SK-N-SH (cell line): ENCODE results near the gene SLC46A2. TPM values are rescaled to one million over a fixed set of nuclear protein-coding genes. Genes with fewer than 3 reads are reported as not detected.

Experiments used
- CTCF ChIA-PET: fragments of 300-600, 350-600 bp; formaldehyde crosslinking; extraction: SDS; loops from one replicate; lab custom pipeline; 2021; lab: Yijun Ruan, JAX
- POLR2A ChIA-PET: fragments of 350-600 bp; sonication (Branson Sonifier 250); formaldehyde crosslinking; extraction: SDS; loops from one replicate; lab custom pipeline; 2020; ENCODE audit warnings: antibody characterized with exemption, inconsistent platforms; lab: Yijun Ruan, JAX
- DNase-seq: peaks from one replicate; pipeline ENCODE4 v3.0.0; 2012
- H2AFZ ChIP-seq: fragments of 200-600 bp; sonication (generic); 2 replicates; pipeline ENCODE4 v1.8.1; 2016; ENCODE audit warnings: antibody characterized with exemption, mild to moderate bottlenecking, low read depth
- H3F3A ChIP-seq: fragments of 200-600 bp; sonication (generic); replicated peaks from 2 replicates; pipeline ENCODE3; 2016; ENCODE audit warnings: antibody characterized with exemption, mild to moderate bottlenecking; ENCODE audit not compliant: insufficient read depth
- H3K27ac ChIP-seq, 2 experiments: fragments of 200-500 bp in 1 of 2; fragments of 200-600 bp in 1 of 2; sonication (Bioruptor generic) in 1 of 2; sonication (generic), shearing (Covaris generic) in 1 of 2; 2 replicates each; pipeline versions ENCODE4 v1.5.1 to v1.6.1; 2014 to 2016; ENCODE audit warnings: low read depth in 2 of 2, inconsistent platforms in 1 of 2, low read length in 1 of 2, mild to moderate bottlenecking in 1 of 2, mixed read lengths in 1 of 2
- H3K27me3 ChIP-seq: fragments of 200-600 bp; sonication (generic), shearing (Covaris generic); 2 replicates; pipeline ENCODE4 v1.6.1; 2016; ENCODE audit warnings: mixed run types; ENCODE audit not compliant: insufficient read depth
- H3K36me3 ChIP-seq, 2 experiments: fragments of 200-500 bp in 1 of 2; fragments of 200-600 bp in 1 of 2; sonication (Bioruptor generic) in 1 of 2; sonication (generic) in 1 of 2; replicated peaks in 1 of 2; 2 replicates each; pipeline versions ENCODE3 to v1.5.1; 2014 to 2016; ENCODE audit warnings: low read length in 1 of 2, mild to moderate bottlenecking in 1 of 2; ENCODE audit not compliant: insufficient read depth in 2 of 2, control insufficient read depth in 1 of 2
- H3K4me1 ChIP-seq, 2 experiments: fragments of 200-500 bp in 1 of 2; fragments of 200-600 bp in 1 of 2; sonication (Bioruptor generic) in 1 of 2; sonication (generic), shearing (Covaris generic) in 1 of 2; 2 replicates each; pipeline versions ENCODE4 v1.5.1 to v1.6.1; 2014 to 2016; ENCODE audit warnings: low read depth in 1 of 2, low read length in 1 of 2, mixed run types in 1 of 2; ENCODE audit not compliant: insufficient read depth in 2 of 2, control insufficient read depth in 1 of 2
- H3K4me2 ChIP-seq: fragments of 200-600 bp; sonication (generic), shearing (Covaris generic); 2 replicates; pipeline ENCODE4 v1.6.1; 2017; ENCODE audit warnings: mixed run types
- H3K4me3 ChIP-seq, 2 experiments: fragments of 200-500 bp in 1 of 2; fragments of 200-600 bp in 1 of 2; sonication (Bioruptor generic) in 1 of 2; sonication (generic), shearing (Covaris generic) in 1 of 2; 2 replicates each; pipeline versions ENCODE4 v1.5.1 to v1.8.1; 2014 to 2016; ENCODE audit warnings: low read depth in 2 of 2, inconsistent platforms in 1 of 2, low read length in 1 of 2, mild to moderate bottlenecking in 1 of 2, mixed read lengths in 1 of 2, moderate library complexity in 1 of 2
- H3K79me2 ChIP-seq: fragments of 200-600 bp; sonication (generic); 2 replicates; pipeline ENCODE4 v1.8.1; 2017; ENCODE audit warnings: mild to moderate bottlenecking; ENCODE audit not compliant: insufficient read depth
- H3K9ac ChIP-seq: fragments of 200-600 bp; sonication (generic); 2 replicates; pipeline ENCODE4 v1.6.1; 2017; ENCODE audit warnings: mixed run types
- H3K9me2 ChIP-seq: fragments of 200-600 bp; sonication (generic); 2 replicates; pipeline ENCODE4 v1.6.1; 2017; ENCODE audit warnings: mixed run types
- H3K9me3 ChIP-seq: fragments of 200-600 bp; sonication (generic); 2 replicates; pipeline ENCODE4 v1.6.1; 2017; ENCODE audit warnings: mixed run types, mild to moderate bottlenecking, moderate library complexity
- H4K20me1 ChIP-seq: fragments of 200-600 bp; sonication (generic); 2 replicates; pipeline ENCODE4 v1.6.1; 2017; ENCODE audit warnings: mild to moderate bottlenecking, mixed run types; ENCODE audit not compliant: insufficient read depth
- EP300 ChIP-seq, 2 experiments: IDR thresholded peaks; 2 replicates each; pipeline versions ENCODE4 v1.4.0 to v1.6.1; 2012; ENCODE audit warnings: borderline replicate concordance in 1 of 2, low read depth in 1 of 2, low read length in 1 of 2
- EZH2phosphoT487 ChIP-seq: fragments of 200-600 bp; sonication (generic); IDR thresholded peaks from 2 replicates; pipeline ENCODE4 v1.6.1; 2017; ENCODE audit warnings: low read depth, mixed run types, mild to moderate bottlenecking, antibody characterized with exemption, moderate library complexity, borderline replicate concordance
- FOXJ3 ChIP-seq: sonication (generic); formaldehyde crosslinking; IDR thresholded peaks from 2 replicates; pipeline ENCODE4 v1.5.1; 2020; ENCODE audit warnings: mild to moderate bottlenecking, missing genetic modification reagents
- JUND ChIP-seq: IDR thresholded peaks from 2 replicates; pipeline ENCODE4 v1.4.0; 2012
- MAX ChIP-seq: IDR thresholded peaks from 2 replicates; pipeline ENCODE4 v1.4.0; 2012; ENCODE audit warnings: low read depth
- MXI1 ChIP-seq: IDR thresholded peaks from 2 replicates; pipeline ENCODE4 v1.6.1; 2012; ENCODE audit warnings: mild to moderate bottlenecking, low read depth, low read length, improper control_type of control experiment
- POLR2AphosphoS5 ChIP-seq: IDR thresholded peaks from 2 replicates; pipeline ENCODE4 v1.6.1; 2012; ENCODE audit warnings: low read depth, low read length
- SIN3A ChIP-seq: IDR thresholded peaks from 2 replicates; pipeline ENCODE4 v1.6.1; 2012; ENCODE audit warnings: low read depth, mild to moderate bottlenecking, low read length, moderate library complexity, borderline replicate concordance
- TAF1 ChIP-seq: IDR thresholded peaks from 2 replicates; pipeline ENCODE4 v1.6.1; 2012; ENCODE audit warnings: low read depth, mild to moderate bottlenecking, low read length, moderate library complexity, borderline replicate concordance
- USF1 ChIP-seq: IDR thresholded peaks from 2 replicates; pipeline ENCODE4 v1.4.0; 2012; ENCODE audit warnings: low read depth, borderline replicate concordance
- WGBS: methylation state at CpG from one replicate; pipeline ENCODE4 v1.1.6; 2017; ENCODE audit warnings: low lambda C conversion rate; 5-methylcytosine and 5-hydroxymethylcytosine counted together
- polyA plus RNA-seq, 3 experiments: library from polyadenylated mRNA; depleted of rRNA; stranded (reverse); fragments of >200 nt; gene quantifications; 2 replicates each; pipeline ENCODE4 v1.2.3, GENCODE V29; 2012
- TF ChIP-seq, protein P1 (sequence below): fragments of 150-350 bp; IDR thresholded peaks from 2 replicates; pipeline ENCODE4 v1.6.1; 2016; ENCODE audit warnings: mild to moderate bottlenecking, low read depth, low read length
- TF ChIP-seq, protein P2 (sequence below): IDR thresholded peaks from 2 replicates; pipeline ENCODE4 v1.6.1; 2012; ENCODE audit warnings: mild to moderate bottlenecking, low read depth, low read length, moderate library complexity

The SLC46A2 gene
- polyA plus RNA-seq, 1 of the 3 experiments (the other 2 are of a cell fraction) = not detected

- Histone ChIP-seq H3F3A (no peaks in the 10 kb centered on the region), H3K4me1 (peaks cover 0 to 2% of the 10 kb centered on the region in 2 experiments; a peak in 1 of 4 replicates), H3K9me3 (no peaks in the 10 kb centered on the region), H3K4me2 (no peak overlapping the region), H3K9me2 (no peaks in the 10 kb centered on the region), H3K27ac (no peak overlapping the region), H4K20me1 (no peaks in the 10 kb centered on the region), H3K27me3 (no peaks in the 10 kb centered on the region), H3K4me3 (no peak overlapping the region), H3K79me2 (no peaks in the 10 kb centered on the region), H2AFZ (no peak overlapping the region), H3K36me3 (peaks cover 0 to 5% of the 10 kb centered on the region in 2 experiments), H3K9ac (no peak overlapping the region)
- ChIA-PET CTCF (interaction anchor here (0.7 kb wide), 1 partner anchor 8 kb away, joined by 3 read pairs; no protein-coding TSS in a partner anchor), POLR2A (no interaction called here)
- 75% methylated on average over 11 of the region's 13 CpGs for WGBS
- DNase-seq = no peak
- TF ChIP-seq JUND (no peak), FOXJ3 (CRISPR knock-in tag) (no peak), SIN3A (no peak), MXI1 (no peak), POLR2AphosphoS5 (no peak), EP300 (IDR thresholded peaks at IDR 0.05; ENCODE audit: borderline replicate concordance in 1 of 2, low read depth in 1 of 2, low read length in 1 of 2) (no peak), TAF1 (no peak)
Observed at GRCh38 chr9:112852741-112853504, 37.8 kb downstream of the SLC46A2 start.

GRCh38 chr9:112850840-112851239 lies 39.8 kb downstream of the SLC46A2 start:
- H2AFZ ChIP-seq = no peak overlapping the region
- no peak for DNase-seq
- ChIA-PET CTCF (no interaction called here), POLR2A (no interaction called here)
- H3K79me2 ChIP-seq = no peaks in the 10 kb centered on the region
- H3K4me1 ChIP-seq = peaks cover 0 to 2% of the 10 kb centered on the region in 2 experiments; a peak in 1 of 4 replicates
- H3K36me3 ChIP-seq = peaks cover 0 to 5% of the 10 kb centered on the region in 2 experiments
- no peaks in the 10 kb centered on the region for H3K9me3 ChIP-seq
- no peaks in the 10 kb centered on the region for H3K27me3 ChIP-seq
- TF ChIP-seq, protein P1, sequence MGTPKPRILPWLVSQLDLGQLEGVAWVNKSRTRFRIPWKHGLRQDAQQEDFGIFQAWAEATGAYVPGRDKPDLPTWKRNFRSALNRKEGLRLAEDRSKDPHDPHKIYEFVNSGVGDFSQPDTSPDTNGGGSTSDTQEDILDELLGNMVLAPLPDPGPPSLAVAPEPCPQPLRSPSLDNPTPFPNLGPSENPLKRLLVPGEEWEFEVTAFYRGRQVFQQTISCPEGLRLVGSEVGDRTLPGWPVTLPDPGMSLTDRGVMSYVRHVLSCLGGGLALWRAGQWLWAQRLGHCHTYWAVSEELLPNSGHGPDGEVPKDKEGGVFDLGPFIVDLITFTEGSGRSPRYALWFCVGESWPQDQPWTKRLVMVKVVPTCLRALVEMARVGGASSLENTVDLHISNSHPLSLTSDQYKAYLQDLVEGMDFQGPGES = no peak
- TF ChIP-seq EZH2phosphoT487 (no peak), POLR2AphosphoS5 (no peak), MAX (no peak), JUND (no peak), USF1 (no peak)
- TF ChIP-seq, protein P2, sequence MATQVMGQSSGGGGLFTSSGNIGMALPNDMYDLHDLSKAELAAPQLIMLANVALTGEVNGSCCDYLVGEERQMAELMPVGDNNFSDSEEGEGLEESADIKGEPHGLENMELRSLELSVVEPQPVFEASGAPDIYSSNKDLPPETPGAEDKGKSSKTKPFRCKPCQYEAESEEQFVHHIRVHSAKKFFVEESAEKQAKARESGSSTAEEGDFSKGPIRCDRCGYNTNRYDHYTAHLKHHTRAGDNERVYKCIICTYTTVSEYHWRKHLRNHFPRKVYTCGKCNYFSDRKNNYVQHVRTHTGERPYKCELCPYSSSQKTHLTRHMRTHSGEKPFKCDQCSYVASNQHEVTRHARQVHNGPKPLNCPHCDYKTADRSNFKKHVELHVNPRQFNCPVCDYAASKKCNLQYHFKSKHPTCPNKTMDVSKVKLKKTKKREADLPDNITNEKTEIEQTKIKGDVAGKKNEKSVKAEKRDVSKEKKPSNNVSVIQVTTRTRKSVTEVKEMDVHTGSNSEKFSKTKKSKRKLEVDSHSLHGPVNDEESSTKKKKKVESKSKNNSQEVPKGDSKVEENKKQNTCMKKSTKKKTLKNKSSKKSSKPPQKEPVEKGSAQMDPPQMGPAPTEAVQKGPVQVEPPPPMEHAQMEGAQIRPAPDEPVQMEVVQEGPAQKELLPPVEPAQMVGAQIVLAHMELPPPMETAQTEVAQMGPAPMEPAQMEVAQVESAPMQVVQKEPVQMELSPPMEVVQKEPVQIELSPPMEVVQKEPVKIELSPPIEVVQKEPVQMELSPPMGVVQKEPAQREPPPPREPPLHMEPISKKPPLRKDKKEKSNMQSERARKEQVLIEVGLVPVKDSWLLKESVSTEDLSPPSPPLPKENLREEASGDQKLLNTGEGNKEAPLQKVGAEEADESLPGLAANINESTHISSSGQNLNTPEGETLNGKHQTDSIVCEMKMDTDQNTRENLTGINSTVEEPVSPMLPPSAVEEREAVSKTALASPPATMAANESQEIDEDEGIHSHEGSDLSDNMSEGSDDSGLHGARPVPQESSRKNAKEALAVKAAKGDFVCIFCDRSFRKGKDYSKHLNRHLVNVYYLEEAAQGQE = no peak
- WGBS = 97% methylated on average over 6 of the region's 6 CpGs
- no peaks in the 10 kb centered on the region for H3K9me2 ChIP-seq
- H3K4me2 ChIP-seq = no peak overlapping the region
- no peak overlapping the region for H3K9ac ChIP-seq
- no peak overlapping the region for H3K27ac ChIP-seq
- H3F3A ChIP-seq = no peaks in the 10 kb centered on the region
- H4K20me1 ChIP-seq = no peaks in the 10 kb centered on the region
- no peak overlapping the region for H3K4me3 ChIP-seq
